Ovary (tissue), 9 donors: ENCODE data around the gene STK32C. TPM values are rescaled to one million over a fixed set of nuclear protein-coding genes. Genes with fewer than 3 reads are reported as not detected.

Source experiments
- DNase-seq, 5 donors: peaks; one replicate each; pipeline ENCODE4 v3.0.0-alpha.2; 2019 to 2020
- H3K27ac ChIP-seq, 2 donors: fragments of 200-600 bp; one replicate each; pipeline versions ENCODE4 v1.5.1 to v1.8.0; 2019 to 2022
- H3K27me3 ChIP-seq: fragments of 200-600 bp; one replicate; pipeline ENCODE4 v1.8.0; 2022
- H3K36me3 ChIP-seq: fragments of 200-600 bp; sonication (generic); one replicate; pipeline ENCODE4 v1.5.1; 2019
- H3K4me1 ChIP-seq: one replicate; pipeline ENCODE4 v1.8.1; 2013; ENCODE audit warnings: mild to moderate bottlenecking, moderate library complexity; ENCODE audit not compliant: insufficient read depth
- H3K4me3 ChIP-seq: fragments of 200-600 bp; sonication (generic); one replicate; pipeline ENCODE4 v1.5.1; 2017
- H3K9me3 ChIP-seq, 2 donors: fragments of 200-600 bp in 1 of 2; sonication (generic) in 1 of 2; one replicate each; pipeline versions ENCODE4 v1.5.1 to v1.8.1; 2013 to 2019; ENCODE audit warnings: mild to moderate bottlenecking in 1 of 2, moderate library complexity in 1 of 2
- EP300 ChIP-seq: sonication (generic); formaldehyde crosslinking; IDR thresholded peaks from one replicate; pipeline ENCODE4 v1.6.1; 2017; ENCODE audit warnings: antibody characterized with exemption
- POLR2A ChIP-seq: fragments of 450-650 bp; IDR thresholded peaks from one replicate; pipeline ENCODE4 v1.6.1; 2017; ENCODE audit warnings: antibody characterized with exemption, mild to moderate bottlenecking, moderate library complexity
- WGBS, 3 donors: extraction: QIAGEN DNeasy Blood & Tissue Kit in 1 of 3; methylation state at CpG; one replicate each; pipeline versions ENCODE4 v1.1.5 to v1.1.7; 2013 to 2017; 5-methylcytosine and 5-hydroxymethylcytosine counted together
- intact Hi-C, 4 donors: fragments of 100-400 bp; cut with DNase I; formaldehyde crosslinking; loops; one replicate each; pipeline versions ENCODE4 v1.11.0 to v1.15.1; 2022 to 2023
- polyA plus RNA-seq, 2 donors: library from polyadenylated mRNA; stranded (reverse); fragments of 200-250 nt in 1 of 2; fragments of 350-450 nt in 1 of 2; fragmentation: Illumina TruSeq in 1 of 2; extraction: RNeasy Lipid Tissue Mini Kit (QIAGEN cat#74804) in 1 of 2; gene quantifications; one replicate each; pipeline ENCODE4 v1.2.3, GENCODE V29; 2013 to 2014
- total RNA-seq, 7 donors: library from RNA; depleted of rRNA in 2 of 7; stranded (reverse); fragments of >200 nt in 2 of 7; fragmentation: NEBNext Ultra II Directional in 3 of 7; extraction: Animal tissue kit (Norgen Biotek cat#: 25700) in 3 of 7; gene quantifications; one replicate each; pipeline versions ENCODE4 v1.1.0 to v1.2.4, GENCODE V29; 2016 to 2023
- TF ChIP-seq, protein P1 (sequence below), 3 donors: fragments of 450-650 bp in 2 of 3; fragments of 200-600 bp in 1 of 3; IDR thresholded peaks; one replicate each; pipeline versions ENCODE4 v1.5.1 to v1.8.0; 2016 to 2022; ENCODE audit warnings: antibody characterized with exemption in 3 of 3, mild to moderate bottlenecking in 1 of 3
- donor health status: DM: no; HTN: no; CAD: no; lungs with moderate emphysema.
- donor health status: DM: no; HTN: no; CAD: no.
- donor health status: Bipolar disorder and iron deficiency.
- donor health status: DM: yes; HTN: yes; CAD: no.
- donor health status: DM: no; HTN: no; CAD: no.
- donor health status: DM: yes; HTN: yes; CAD: no.

STK32C gene
- total and polyA plus RNA-seq, 9 donors = 2.6 to 13.8 (median 8.8) TPM

- Histone ChIP-seq H3K27me3 (no peaks in the 10 kb centered on the region), H3K9me3 (no peaks in the 10 kb centered on the region), H3K4me1 (no peaks in the 10 kb centered on the region), H3K4me3 (no peak overlapping the region), H3K27ac (no peak overlapping the region), H3K36me3 (no peaks in the 10 kb centered on the region)
- DNase-seq = no peak
- 71 to 94% (median 73%) methylated on average over 2 to 5 of the region's 5 CpGs for WGBS, 3 donors
- TF ChIP-seq, protein P1, sequence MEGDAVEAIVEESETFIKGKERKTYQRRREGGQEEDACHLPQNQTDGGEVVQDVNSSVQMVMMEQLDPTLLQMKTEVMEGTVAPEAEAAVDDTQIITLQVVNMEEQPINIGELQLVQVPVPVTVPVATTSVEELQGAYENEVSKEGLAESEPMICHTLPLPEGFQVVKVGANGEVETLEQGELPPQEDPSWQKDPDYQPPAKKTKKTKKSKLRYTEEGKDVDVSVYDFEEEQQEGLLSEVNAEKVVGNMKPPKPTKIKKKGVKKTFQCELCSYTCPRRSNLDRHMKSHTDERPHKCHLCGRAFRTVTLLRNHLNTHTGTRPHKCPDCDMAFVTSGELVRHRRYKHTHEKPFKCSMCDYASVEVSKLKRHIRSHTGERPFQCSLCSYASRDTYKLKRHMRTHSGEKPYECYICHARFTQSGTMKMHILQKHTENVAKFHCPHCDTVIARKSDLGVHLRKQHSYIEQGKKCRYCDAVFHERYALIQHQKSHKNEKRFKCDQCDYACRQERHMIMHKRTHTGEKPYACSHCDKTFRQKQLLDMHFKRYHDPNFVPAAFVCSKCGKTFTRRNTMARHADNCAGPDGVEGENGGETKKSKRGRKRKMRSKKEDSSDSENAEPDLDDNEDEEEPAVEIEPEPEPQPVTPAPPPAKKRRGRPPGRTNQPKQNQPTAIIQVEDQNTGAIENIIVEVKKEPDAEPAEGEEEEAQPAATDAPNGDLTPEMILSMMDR (IDR thresholded peaks at IDR 0.05) = no peak
- TF ChIP-seq EP300 (no peak), POLR2A (no peak)
- intact Hi-C loops = no loop called here
Measured at GRCh38 chr10:132256866-132257265, 50.9 kb downstream of the STK32C start.

DNA sequence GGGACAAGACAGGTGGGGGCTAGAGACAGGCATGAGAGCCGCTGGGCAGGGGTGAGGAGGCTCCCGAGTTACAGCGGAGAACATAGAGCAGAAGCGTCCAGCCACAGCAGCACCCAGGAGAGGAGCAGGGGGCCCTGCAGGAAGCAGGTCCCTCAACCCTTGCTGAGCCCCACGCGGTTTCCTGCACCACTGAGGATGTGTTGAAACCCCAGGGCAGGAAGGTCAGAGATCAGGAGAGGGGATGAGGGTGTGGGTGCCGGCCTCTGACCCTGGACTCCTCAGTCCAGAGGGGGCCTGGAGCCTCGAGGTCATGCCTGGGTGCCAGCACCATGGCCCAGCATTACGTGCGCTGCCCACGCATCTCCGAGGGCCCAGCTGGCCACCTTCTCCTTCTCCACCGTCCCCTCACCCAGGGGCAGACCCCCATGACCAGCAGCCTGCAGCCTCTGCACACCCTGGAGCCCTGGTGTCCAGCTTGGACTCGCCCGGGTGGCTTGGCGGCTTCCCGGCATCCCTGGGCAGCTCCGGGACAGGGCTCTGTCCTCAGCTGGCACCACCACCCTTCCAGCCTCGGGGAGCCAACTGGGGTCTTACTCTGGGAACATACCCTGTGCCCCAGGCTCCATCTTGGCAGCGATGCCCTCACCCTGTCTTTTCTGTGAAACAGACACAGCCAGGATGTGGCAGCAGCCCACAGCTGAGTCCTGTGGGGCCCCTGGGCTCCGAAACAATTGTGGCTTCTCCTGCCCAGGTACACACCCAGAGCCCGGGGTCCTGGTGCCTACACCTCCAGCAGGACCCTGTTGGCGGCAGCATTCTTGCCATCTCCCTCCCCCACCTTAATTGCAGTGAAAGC, 52.0 kb downstream of the STK32C start:
- intact Hi-C loops = no loop called here
- no peaks in the 10 kb centered on the region for H3K36me3 ChIP-seq

GRCh38 chr10:132254841-132255240, 52.9 kb downstream of the STK32C start:
- intact Hi-C loops = no loop called here
- 79 to 87% (median 86%) methylated on average over 14 of the region's 14 CpGs for WGBS, 3 donors
- no peak for TF ChIP-seq EP300
- no peak for TF ChIP-seq POLR2A
- TF ChIP-seq, protein P1 (IDR thresholded peaks at IDR 0.05) = no peak
- Histone ChIP-seq H3K4me3 (no peak overlapping the region), H3K4me1 (no peaks in the 10 kb centered on the region), H3K36me3 (no peaks in the 10 kb centered on the region), H3K27me3 (no peaks in the 10 kb centered on the region), H3K27ac (no peak overlapping the region), H3K9me3 (no peaks in the 10 kb centered on the region)
- DNase-seq = no peak

More for the DNA sequence above, 52.0 kb downstream of the STK32C start:
- Histone ChIP-seq H3K9me3 (no peaks in the 10 kb centered on the region), H3K27ac (no peak overlapping the region), H3K4me3 (no peak overlapping the region), H3K27me3 (no peaks in the 10 kb centered on the region), H3K4me1 (no peaks in the 10 kb centered on the region)
- DNase-seq = no peak
- 83 to 90% (median 84%) methylated on average over 17 to 23 of the region's 23 CpGs for WGBS, 3 donors
- TF ChIP-seq POLR2A (no peak), EP300 (no peak)
- TF ChIP-seq, protein P1 (IDR thresholded peaks at IDR 0.05) = no peak

DNA sequence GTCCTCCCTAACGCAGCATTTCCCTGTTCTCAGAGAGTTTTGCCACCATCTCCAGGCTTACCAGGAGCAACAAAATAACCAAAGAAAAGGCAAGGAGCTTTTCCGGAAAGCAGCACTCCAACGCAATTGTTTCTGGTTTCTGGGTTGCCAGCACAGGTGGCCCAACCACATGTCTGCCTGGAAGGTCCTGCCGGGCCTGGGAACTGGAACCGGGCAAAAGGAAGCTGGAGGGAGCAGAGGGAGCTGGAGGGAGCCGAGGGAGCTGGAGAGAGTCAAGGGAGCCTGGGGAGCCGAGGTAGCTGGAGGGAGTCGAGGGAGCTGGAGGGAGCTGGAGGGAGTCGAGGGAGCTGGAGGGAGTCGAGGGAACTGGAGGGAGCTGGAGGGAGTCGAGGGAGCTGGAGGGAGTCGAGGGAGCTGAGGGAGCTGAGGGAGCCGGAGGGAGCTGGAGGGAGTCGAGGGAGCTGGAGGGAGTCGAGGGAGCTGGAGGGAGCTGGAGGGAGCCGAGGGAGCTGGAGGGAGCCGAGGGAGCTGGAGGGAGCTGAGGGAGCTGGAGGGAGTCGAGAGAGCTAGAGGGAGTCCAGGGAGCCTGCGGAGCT, 54.6 kb downstream of the STK32C start:
- no peaks in the 10 kb centered on the region for H3K27me3 ChIP-seq
- H3K4me1 ChIP-seq = peaks cover 2% of the 10 kb centered on the region
- no peaks in the 10 kb centered on the region for H3K36me3 ChIP-seq
- intact Hi-C loops = no loop called here
- TF ChIP-seq EP300 (no peak), POLR2A (no peak)
- TF ChIP-seq, protein P1 (IDR thresholded peaks at IDR 0.05) = no peak
- no peak for DNase-seq
- whole genome bisulfite sequencing, 3 donors = 29 to 35% (median 34%) methylated on average over 19 of the region's 19 CpGs
- no peak overlapping the region for H3K4me3 ChIP-seq
- H3K27ac ChIP-seq = no peak overlapping the region
- H3K9me3 ChIP-seq = no peaks in the 10 kb centered on the region
